Activated T-helper 2 cell treated with anti-CD3 and anti-CD28 coated beads, Interferon-gamma antibody, Interleukin-2, Interleukin-4, amounts not matched to agents 10 μg/mL and 5 μg/mL and 100 μg/mL, durations not matched to agents 14 hours and 24 hours and 36 hours (primary cell): ENCODE results near the gene PLGLB2. TPM values are rescaled to one million over a fixed set of nuclear protein-coding genes. Genes with fewer than 3 reads are reported as not detected.
"Not testable (repeated sequence)": the region's sequence is repeated elsewhere in the genome, so short reads cannot be mapped to it uniquely, and the experiment has no call there.

Source experiments
- DNase-seq: peaks from one replicate; pipeline ENCODE4 v3.0.0; 2021; ENCODE audit warnings: low spot score
- H3K27ac Mint-ChIP-seq: one replicate; pipeline ENCODE4 v1.8.0; 2021; ENCODE audit warnings: mixed read lengths
- H3K27me3 Mint-ChIP-seq: one replicate; pipeline ENCODE4 v1.8.0; 2021; ENCODE audit warnings: low read depth, mixed read lengths
- H3K36me3 Mint-ChIP-seq: one replicate; pipeline ENCODE4 v1.8.0; 2021; ENCODE audit warnings: low read depth, mixed read lengths
- H3K4me1 Mint-ChIP-seq: one replicate; pipeline ENCODE4 v1.8.0; 2021; ENCODE audit warnings: low read depth, mixed read lengths
- H3K4me3 Mint-ChIP-seq: one replicate; pipeline ENCODE4 v1.8.0; 2021; ENCODE audit warnings: low read depth, mild to moderate bottlenecking, moderate library complexity, mixed read lengths
- H3K9me3 Mint-ChIP-seq: one replicate; pipeline ENCODE4 v1.8.0; 2021; ENCODE audit warnings: mixed read lengths
- intact Hi-C: fragments of 100-400 bp; cut with micrococcal nuclease; formaldehyde crosslinking; loops from one replicate; pipeline ENCODE4 v1.15.1; 2023
- total RNA-seq: library from RNA; stranded (reverse); gene quantifications from 2 replicates; pipeline ENCODE4 v1.2.3, GENCODE V29; 2022

PLGLB2 gene
- total RNA-seq: 2.0 and 2.5 TPM in 2 replicates

- H3K4me3 Mint-ChIP-seq, intact Hi-C loops, H3K4me1 Mint-ChIP-seq, H3K9me3 Mint-ChIP-seq, H3K27ac Mint-ChIP-seq, DNase-seq, H3K27me3 Mint-ChIP-seq, H3K36me3 Mint-ChIP-seq: not testable (repeated sequence)
Measured at GRCh38 chr2:87747791-87748190, at the start of gene PLGLB2. TSS of gene PLGLB2 (plus strand) at chr2:87748087. CDS start at chr2:87748154, 67 bp downstream.

GRCh38 chr2:87704572-87705323, 43.1 kb upstream of the PLGLB2 start:
- H3K27me3 Mint-ChIP-seq, H3K9me3 Mint-ChIP-seq, intact Hi-C loops, H3K4me1 Mint-ChIP-seq, H3K36me3 Mint-ChIP-seq, DNase-seq: not testable (repeated sequence)
- peak overlapping the region; percentile 23 for H3K4me3 Mint-ChIP-seq
- H3K27ac Mint-ChIP-seq: peak overlapping the region; percentile 86

GRCh38 chr2:87708368-87708767, 39.5 kb upstream of the PLGLB2 start:
- H3K27me3 Mint-ChIP-seq, H3K9me3 Mint-ChIP-seq, DNase-seq, intact Hi-C loops, H3K27ac Mint-ChIP-seq, H3K4me3 Mint-ChIP-seq, H3K4me1 Mint-ChIP-seq, H3K36me3 Mint-ChIP-seq: not testable (repeated sequence)

DNA sequence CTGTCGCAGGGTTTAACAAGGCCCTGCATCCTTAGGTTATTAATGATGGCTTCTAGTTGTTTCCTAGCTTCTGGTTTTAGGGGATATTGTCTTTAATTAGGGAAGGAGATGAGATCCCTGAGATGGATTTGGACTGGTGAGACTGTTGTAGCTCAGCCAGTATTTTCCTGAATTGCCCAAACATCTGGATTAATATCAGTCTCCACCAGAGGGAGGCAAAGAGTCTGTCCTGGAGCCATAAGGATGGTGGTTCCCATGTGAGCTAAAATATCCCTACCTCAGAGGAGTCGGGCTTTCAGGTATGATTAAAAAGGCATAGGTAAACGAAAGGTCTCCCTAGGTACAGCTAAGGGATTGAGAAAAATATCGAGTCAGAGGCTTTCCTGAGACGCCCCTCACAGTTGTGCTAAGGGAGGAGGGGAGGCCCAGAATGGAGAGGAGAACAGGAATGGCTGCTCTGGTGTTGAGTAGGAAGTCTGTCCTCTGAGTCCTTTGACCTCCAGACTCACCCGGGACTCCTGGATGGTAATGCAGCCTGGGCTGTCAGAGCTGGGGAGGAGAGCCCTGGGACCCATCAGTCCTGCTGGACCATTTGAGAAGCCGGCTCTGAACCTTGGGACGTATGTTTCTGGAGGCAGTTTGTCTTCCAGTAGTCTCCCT, 19.8 kb upstream of the PLGLB2 start:
- H3K27me3 Mint-ChIP-seq, H3K9me3 Mint-ChIP-seq, H3K4me3 Mint-ChIP-seq, H3K36me3 Mint-ChIP-seq, intact Hi-C loops, DNase-seq, H3K4me1 Mint-ChIP-seq, H3K27ac Mint-ChIP-seq: not testable (repeated sequence)

DNA sequence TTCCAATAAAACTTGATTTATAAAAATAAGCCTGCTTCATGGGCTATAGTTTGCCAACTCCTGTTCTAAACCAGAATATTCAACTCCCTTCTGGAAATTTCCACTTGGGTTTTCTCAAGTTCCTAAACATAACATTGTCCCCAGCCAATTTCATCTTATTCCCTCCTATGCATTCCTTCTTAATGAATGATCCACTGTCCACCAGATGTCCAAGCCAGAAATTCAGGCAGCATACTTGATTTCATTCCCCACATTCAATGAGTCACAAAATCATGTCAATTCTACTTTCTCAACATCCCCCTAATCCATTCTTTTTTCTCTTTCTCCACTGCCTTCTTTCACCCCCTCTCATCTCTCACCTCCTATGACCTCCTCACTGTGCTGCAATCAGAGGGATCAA, 7.0 kb upstream of the PLGLB2 start:
- DNase-seq, H3K9me3 Mint-ChIP-seq, H3K27me3 Mint-ChIP-seq, H3K27ac Mint-ChIP-seq, H3K4me3 Mint-ChIP-seq, H3K36me3 Mint-ChIP-seq, H3K4me1 Mint-ChIP-seq, intact Hi-C loops: not testable (repeated sequence)

- H3K27ac Mint-ChIP-seq, DNase-seq, H3K36me3 Mint-ChIP-seq, H3K27me3 Mint-ChIP-seq, H3K4me1 Mint-ChIP-seq, H3K4me3 Mint-ChIP-seq, H3K9me3 Mint-ChIP-seq, intact Hi-C loops: not testable (repeated sequence)
Measured at GRCh38 chr2:87742393-87743108, 5.3 kb upstream of the PLGLB2 start.

- intact Hi-C loops, H3K27me3 Mint-ChIP-seq, H3K4me3 Mint-ChIP-seq, H3K36me3 Mint-ChIP-seq, H3K4me1 Mint-ChIP-seq, H3K9me3 Mint-ChIP-seq, DNase-seq, H3K27ac Mint-ChIP-seq: not testable (repeated sequence)
Measured at GRCh38 chr2:87743638-87744037, 4.2 kb upstream of the PLGLB2 start.

DNA sequence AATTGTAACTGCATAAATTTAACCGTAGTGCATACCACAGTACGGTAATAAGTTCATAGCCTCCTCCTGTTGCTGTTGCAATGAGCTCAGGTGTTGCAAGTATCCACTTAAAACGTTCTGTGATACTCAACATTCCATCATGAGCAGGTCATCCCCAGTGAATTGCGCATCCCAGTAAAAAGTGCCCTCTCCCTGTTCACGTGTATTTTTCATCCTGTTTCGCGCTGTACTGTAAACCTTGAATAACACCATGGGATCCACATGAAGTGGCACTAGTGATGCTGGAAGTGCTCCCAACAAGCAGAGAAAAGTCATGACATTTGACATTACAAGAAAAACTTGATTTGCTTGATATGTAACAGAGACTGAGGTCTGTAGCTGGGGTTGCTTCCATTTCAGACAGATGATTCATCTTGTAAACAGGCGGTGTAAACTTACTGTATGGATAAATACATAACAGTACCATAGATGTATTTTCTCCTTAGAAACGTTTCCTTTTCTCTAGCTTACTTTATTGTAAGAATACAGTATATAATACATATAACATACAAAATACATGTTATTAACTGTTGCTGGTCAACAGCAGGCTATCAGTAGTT, 2.4 kb upstream of the PLGLB2 start:
- H3K27ac Mint-ChIP-seq, H3K4me1 Mint-ChIP-seq, H3K36me3 Mint-ChIP-seq, H3K9me3 Mint-ChIP-seq, intact Hi-C loops, H3K27me3 Mint-ChIP-seq, DNase-seq, H3K4me3 Mint-ChIP-seq: not testable (repeated sequence)

- H3K36me3 Mint-ChIP-seq, H3K27me3 Mint-ChIP-seq, H3K27ac Mint-ChIP-seq, H3K4me1 Mint-ChIP-seq, H3K9me3 Mint-ChIP-seq, H3K4me3 Mint-ChIP-seq, intact Hi-C loops, DNase-seq: not testable (repeated sequence)
Measured at GRCh38 chr2:87748524-87748923, 637 bp downstream of the PLGLB2 start.

DNA sequence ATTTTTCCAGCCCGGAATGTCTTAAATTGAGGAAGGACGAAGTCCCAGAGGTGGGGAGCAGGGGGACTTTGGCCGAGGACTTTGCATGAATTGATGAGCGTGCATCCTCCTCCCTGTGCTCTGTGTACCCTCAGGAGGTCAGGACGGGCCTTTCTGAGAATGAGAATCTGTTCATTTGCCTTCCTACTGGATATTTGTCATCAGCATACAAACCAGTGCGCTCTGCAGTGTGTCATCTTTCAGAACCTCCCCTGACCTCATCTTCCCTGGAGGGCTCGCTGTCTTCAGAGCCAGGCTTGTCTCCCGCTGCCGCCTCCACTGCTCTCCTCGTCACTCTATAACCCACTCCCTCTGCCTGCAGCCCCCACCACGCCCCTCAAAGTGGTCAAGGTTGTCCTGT, 2.7 kb downstream of the PLGLB2 start:
- H3K4me3 Mint-ChIP-seq, H3K9me3 Mint-ChIP-seq, H3K4me1 Mint-ChIP-seq, H3K27ac Mint-ChIP-seq, H3K36me3 Mint-ChIP-seq, intact Hi-C loops, H3K27me3 Mint-ChIP-seq, DNase-seq: not testable (repeated sequence)

DNA sequence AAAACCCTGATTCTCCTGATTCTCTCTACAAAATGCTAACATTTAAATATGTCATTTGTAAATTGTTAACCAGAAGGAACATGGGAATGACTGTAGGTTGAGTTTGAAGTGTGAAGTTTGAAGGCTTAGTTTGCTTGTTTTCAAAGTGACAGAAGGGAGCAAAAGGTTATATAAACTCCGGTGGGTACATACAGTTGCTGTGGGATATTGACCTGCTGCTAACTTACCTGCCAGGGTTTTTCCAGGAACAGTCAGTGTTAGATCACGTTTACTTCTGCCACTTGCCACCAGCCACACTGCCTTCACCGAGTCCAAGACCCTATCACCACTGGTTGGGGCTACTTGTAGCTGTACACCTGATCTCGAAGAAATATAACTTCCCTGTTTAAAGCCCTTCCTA, 6.9 kb downstream of the PLGLB2 start:
- H3K9me3 Mint-ChIP-seq, H3K27ac Mint-ChIP-seq, H3K27me3 Mint-ChIP-seq, DNase-seq, H3K36me3 Mint-ChIP-seq, H3K4me1 Mint-ChIP-seq, intact Hi-C loops, H3K4me3 Mint-ChIP-seq: not testable (repeated sequence)
